GM21528 (cell line): ENCODE data around the gene AKR7A3.
"Not testable (repeated sequence)": the region's sequence is repeated elsewhere in the genome, so short reads cannot be mapped to it uniquely, and the experiment has no call there.

Source experiments
- ATAC-seq: cut with Tn5 transposase; IDR thresholded peaks from one replicate; pipeline ENCODE4 v1.9.1; 2021; ENCODE audit warnings: mild to moderate bottlenecking, moderate library complexity; ENCODE audit not compliant: unreplicated experiment, low FRiP score

Gene AKR7A3

DNA sequence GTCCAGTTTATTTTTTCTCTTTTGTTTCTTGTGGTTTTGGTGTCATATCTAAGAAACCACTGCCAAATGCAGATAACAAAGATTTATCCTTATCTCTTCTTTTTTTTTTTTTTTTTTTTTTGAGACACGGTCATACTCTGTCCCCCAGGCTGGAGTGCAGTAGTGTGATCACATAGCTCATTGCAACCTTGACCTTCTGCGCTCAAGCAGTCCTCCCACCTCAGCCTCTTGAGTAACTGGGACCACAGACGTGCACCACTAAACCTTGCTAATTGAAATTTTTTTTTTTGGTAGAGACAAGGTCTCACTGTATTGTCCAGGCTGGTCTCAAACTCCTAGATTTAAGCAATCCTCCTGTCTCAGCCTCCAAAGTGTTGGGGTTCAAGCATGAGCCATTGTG lies 32.5 kb upstream of the AKR7A3 start:
- ATAC-seq, result no peak

GRCh38 chr1:19319196-19319595 lies 30.6 kb upstream of the AKR7A3 start:
- ATAC-seq, result no peak

GRCh38 chr1:19317126-19317910 lies 28.7 kb upstream of the AKR7A3 start:
- no peak for ATAC-seq

GRCh38 chr1:19315378-19316198 lies 27.0 kb upstream of the AKR7A3 start:
- no peak for ATAC-seq

DNA sequence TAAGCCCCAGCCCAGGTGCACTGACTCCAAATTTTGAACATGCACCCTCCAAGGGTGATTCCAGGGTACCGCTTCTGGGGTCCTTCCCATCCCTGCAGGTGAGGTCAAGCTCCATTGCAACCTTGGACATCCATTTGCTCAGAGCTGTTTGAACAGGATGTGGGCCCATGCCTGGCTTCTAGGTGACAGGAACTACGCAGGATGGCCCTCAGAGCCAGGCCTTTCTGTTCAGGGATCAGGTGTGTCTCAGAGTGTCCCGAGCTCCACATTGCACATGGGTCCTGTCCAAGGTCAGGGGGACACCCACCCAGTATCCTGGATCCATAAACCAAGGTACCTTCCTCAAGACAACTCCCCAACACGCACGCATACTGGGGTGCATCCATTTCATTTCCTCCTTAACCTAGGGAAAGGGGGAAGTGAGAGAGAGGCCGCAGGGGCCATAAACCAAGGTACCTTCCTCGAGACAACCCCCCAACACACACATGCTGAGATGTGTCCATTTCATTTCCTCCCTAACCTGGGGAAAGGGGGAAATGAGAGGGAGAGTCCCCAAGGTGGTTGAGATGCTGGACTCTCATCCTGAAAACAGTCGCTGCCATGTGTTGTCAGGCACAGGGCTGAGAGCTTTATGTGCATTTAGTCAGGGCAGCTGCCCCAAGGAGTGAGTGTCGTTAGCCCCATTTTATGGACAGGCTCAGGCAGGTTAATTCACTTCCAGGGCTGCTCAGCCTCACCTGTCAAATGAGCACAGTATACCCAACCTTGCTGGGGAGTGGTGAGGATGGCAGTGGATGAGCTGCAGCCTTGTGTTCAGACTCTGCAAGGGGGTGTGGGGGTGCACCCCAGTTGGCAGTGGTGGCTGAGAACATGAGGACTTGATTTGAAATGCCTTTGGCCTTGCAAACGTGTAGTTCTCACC lies 25.7 kb upstream of the AKR7A3 start:
- no peak for ATAC-seq

DNA sequence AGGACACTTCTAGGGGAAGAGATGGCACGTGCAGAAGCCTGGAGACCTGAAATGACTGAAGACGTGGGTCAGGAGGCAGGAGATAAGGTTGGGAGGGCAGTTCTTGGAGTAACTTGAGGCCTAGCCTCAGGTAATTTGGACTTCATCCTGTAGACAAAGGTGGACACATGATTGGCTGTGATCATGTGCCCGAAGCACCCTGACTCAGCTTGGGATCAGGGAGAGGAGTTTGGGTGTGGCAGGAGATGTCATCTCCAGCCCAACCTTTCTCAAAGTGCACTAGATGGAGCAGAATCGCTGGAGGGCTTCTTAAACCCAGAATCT lies 25.0 kb upstream of the AKR7A3 start:
- no peak for ATAC-seq

DNA sequence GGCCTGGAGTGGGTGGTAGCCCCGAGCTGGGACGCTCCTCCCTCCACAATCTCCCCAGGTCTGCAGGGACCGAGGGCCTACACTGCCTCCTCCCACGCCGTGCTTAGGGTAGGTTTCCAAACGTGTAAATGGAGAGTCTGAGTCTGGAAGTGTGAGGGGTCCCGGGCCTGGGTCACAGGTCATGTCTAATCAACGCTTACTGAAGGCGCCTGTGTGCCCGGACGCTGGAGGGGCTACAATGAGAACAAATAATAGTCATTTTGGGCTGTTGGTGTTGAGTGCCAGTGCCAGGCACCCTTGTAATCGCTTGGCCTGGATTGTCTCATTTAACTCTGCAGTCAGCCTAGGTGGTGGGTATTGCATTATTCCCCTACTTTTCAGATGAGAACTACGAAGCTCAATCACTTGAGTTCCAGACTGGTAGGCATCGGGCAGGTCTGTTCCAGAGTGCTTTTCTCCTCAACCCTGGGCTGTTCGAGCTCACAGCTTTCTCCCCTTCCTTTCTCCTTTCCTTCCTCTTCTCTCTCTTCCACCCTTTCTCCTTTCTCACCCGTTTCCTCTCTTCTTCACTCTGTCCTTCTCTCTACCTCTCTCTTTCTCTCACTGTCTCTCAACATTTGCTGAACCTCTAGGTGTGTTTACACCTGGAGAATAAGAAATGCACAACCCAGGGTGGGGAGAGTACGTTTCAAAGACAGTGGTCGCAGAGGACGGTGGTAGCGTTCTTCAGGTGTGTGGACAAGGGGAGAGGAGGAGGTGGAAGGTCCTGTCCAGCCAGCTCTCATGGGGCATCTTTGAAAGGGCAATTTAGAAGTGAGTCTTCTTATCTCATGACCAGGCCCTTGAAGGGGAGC lies 24.4 kb upstream of the AKR7A3 start:
- ATAC-seq, result peak; percentile 21

- ATAC-seq, result peak; percentile 77
Measured at GRCh38 chr1:19311931-19312781, 23.6 kb upstream of the AKR7A3 start, which contains the start of the genes AKR7A2 and SLC66A1. Gene AKR7A2, minus strand, starts transcription at chr1:19312144. Its CDS starts 20 bp downstream, at chr1:19312124. Gene SLC66A1, plus strand, starts transcription at chr1:19312326. Its CDS starts 5,352 bp downstream, at chr1:19317678.

DNA sequence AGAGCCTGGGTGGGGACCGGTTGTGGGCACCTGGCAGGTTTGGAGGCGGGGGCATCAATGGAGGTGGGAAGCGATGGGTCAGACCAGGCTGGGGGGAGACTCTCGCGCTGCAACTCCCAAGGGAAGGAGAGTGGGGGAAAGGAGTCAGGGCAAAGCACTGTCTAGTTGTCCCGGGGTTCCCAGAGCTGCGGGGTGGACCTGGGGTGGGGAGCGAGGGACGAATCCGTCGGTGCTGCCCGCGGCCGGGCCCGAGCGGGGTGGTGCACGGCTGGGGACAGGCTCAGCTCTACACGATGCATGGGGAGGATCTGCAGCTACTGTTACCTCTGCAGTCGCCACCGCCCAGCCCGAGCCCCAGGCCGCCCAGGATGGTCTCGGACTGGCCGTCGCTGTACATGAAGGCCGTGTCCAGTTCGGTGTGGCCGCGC lies 22.9 kb upstream of the AKR7A3 start:
- ATAC-seq, result no peak

- no peak for ATAC-seq
Measured at GRCh38 chr1:19310720-19311502, 22.3 kb upstream of the AKR7A3 start.

DNA sequence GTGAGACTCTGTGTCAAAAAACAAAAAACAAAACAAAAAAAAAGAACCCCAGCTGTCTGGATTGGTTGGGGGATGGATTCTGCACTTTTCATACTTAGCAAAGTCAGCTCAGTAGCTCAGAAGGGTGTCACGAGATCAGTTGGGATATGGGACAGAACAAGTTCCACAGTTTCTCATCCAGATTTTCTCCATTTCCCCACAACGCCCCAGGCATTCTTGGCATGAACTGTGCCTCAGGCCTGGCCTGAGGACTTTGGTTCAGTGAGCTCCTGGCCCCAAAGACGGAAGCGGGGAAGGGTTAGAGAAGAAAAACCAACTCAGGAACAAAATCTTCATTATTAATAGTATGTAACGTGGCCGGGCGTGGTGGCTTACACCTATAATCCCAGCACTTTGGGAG lies 21.5 kb upstream of the AKR7A3 start:
- no peak for ATAC-seq

GRCh38 chr1:19309123-19309813 lies 20.7 kb upstream of the AKR7A3 start:
- no peak for ATAC-seq

DNA sequence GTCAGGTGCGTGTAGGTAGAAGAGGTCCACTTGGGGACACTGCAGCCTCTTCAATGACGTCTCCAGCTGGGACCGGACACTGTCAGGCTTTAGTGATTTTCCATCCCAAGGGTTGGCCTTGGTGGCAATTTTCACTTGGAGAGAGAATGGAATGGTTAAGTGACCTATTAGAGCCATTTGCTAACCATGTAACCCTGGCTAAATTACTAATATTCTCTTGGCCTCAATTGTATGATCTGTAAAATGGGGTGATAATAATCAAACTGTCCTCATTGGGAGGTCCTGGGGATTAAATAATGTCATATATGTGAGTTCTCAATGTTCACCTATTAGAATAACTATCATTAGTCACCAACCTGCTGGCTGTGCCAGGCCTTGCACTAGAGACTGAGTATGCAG lies 19.9 kb upstream of the AKR7A3 start:
- no peak for ATAC-seq

DNA sequence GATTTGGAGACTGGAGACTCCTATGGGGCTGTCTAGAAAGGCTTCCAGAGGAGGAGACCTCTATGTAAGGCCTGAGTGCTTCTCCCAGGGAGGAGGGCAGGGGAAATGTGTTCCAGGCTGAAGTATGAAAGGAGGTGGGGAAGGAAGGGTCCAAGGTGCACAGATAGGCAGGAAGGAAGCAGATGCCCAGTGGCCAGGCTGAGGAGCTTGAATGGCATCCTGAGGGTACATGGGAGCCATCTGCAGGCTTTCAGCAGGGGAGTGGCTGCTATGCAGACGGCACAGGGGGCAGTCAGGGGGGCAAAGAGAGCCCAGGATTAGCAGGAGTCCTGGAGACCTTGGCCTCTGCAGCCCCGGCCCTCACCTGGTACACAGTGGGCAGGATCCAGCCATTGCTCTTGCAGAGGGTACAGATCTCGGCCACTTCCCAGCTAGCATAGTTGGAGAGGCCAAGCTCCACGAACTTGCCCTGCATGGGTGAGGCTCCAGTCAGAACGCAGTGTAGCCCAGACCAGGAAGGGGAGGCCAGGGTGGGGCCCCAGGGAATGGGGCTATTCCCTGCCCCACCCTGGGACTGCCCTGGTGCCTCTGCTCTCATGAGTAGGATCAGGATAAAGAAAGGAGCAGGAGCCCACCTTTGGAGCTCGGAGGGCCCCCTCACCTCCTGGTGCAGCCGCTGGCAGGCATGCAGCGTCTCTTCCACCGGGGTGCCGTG lies 19.4 kb upstream of the AKR7A3 start:
- ATAC-seq, result no peak

GRCh38 chr1:19306941-19307340 lies 18.4 kb upstream of the AKR7A3 start:
- ATAC-seq, result no peak

GRCh38 chr1:19305880-19306279 lies 17.3 kb upstream of the AKR7A3 start:
- no peak for ATAC-seq

DNA sequence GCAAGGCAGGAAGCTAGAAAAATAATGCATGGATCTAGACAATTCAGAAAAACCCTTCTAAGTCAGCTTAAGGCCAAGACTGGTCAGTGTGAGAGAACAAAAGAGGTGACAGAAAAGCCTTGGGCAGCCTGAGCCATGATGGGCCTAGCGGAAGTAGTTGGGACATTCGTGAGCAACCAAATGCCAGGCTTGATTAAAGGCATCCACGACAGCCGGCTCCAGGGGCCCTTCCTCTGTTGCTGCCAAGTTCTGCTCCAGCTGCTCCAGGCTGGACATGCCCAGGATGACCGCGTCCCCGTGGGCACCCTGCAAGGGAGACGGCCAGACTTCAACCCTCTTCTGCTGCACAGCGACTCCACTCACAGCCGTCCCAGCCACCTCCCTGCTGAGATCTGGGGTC lies 15.5 kb upstream of the AKR7A3 start:
- ATAC-seq, result not testable (repeated sequence)
